Stimulated activated memory B cell treated with anti-CD40 and anti-IgM and Interleukin-4, amounts not matched to agents 10 μg/mL and 1 μg/mL and 100 μg/mL, for 72 hours (primary cell): Measurements from ENCODE around the gene HSF2BP.
"Not testable (repeated sequence)": the region's sequence is repeated elsewhere in the genome, so short reads cannot be mapped to it uniquely, and the experiment has no call there.

Source experiments
- ATAC-seq: fragments of 150-1000 bp; cut with Tn5 transposase; 2 replicates; pipeline ENCODE4 v1.10.0; 2021
- H3K27ac Mint-ChIP-seq: one replicate; pipeline ENCODE4 v1.8.0; 2022; ENCODE audit warnings: mild to moderate bottlenecking, mixed read lengths
- H3K27me3 Mint-ChIP-seq: one replicate; pipeline ENCODE4 v1.8.0; 2022; ENCODE audit warnings: mixed read lengths
- H3K36me3 Mint-ChIP-seq: one replicate; pipeline ENCODE4 v1.8.0; 2022; ENCODE audit warnings: mixed read lengths
- H3K4me1 Mint-ChIP-seq: one replicate; pipeline ENCODE4 v1.8.0; 2022; ENCODE audit warnings: mixed read lengths
- H3K4me3 Mint-ChIP-seq: one replicate; pipeline ENCODE4 v1.8.0; 2022; ENCODE audit warnings: mild to moderate bottlenecking, moderate library complexity, mixed read lengths
- H3K9me3 Mint-ChIP-seq: one replicate; pipeline ENCODE4 v1.8.0; 2022; ENCODE audit warnings: mixed read lengths

Gene HSF2BP

DNA sequence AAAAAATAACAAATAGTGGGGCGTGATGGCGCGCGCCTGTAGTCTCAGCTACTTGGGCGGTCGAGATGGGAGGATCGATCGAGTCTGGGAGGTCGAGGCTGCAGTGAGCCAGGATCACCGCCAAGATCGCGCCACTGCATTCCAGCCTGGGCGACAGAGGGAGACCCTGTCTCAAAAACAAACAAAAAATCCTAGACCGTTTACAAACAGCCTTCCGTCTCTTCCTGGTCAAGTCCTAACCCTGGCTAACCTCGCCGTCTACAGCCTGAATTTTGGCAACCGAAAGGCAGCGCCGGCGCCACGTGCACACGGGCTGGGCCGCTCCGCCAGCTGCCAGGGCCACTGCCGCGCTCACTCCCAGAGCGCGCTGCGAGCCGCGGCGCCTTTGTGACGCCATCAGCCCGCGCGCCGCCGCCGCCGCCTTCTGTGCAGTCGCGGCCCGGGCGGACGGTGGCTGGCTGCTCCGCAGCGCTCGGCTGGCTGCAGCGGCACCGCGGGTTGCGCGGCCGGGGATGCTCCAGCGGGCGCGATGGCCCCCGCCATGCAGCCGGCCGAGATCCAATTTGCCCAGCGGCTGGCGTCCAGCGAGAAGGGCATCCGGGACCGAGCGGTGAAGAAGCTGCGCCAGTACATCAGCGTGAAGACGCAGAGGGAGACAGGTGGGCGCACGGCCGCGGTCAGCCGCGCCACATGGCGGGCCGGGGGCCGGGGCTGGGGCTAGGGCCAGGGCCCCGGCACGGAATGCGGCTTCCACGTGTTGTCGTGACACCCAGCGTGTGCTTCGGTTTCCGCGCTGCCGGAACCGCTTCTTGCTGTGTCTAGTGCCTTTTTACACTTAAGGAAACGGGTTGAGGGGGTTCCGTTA is at the start of gene HSF2BP, which contains the start of gene RRP1B:
HSF2BP (minus strand) TSS at position 353 of the 865 bp plus-strand sequence. CDS start 1,392 bp downstream, outside the sequence.
RRP1B (plus strand) TSS at position 425 of the 865 bp plus-strand sequence; CDS start at position 530, 105 bp downstream.
- peaks cover 9% of the 10 kb centered on the region for H3K36me3 Mint-ChIP-seq
- no peaks in the 10 kb centered on the region for H3K9me3 Mint-ChIP-seq
- H3K27me3 Mint-ChIP-seq = no peaks in the 10 kb centered on the region
- ATAC-seq = peak; percentile 95
- peaks cover 24% of the 10 kb centered on the region for H3K4me1 Mint-ChIP-seq
- H3K27ac Mint-ChIP-seq = peak within 1 kb of the TSS; percentile 90
- peak within 1 kb of the TSS; percentile 89 for H3K4me3 Mint-ChIP-seq

DNA sequence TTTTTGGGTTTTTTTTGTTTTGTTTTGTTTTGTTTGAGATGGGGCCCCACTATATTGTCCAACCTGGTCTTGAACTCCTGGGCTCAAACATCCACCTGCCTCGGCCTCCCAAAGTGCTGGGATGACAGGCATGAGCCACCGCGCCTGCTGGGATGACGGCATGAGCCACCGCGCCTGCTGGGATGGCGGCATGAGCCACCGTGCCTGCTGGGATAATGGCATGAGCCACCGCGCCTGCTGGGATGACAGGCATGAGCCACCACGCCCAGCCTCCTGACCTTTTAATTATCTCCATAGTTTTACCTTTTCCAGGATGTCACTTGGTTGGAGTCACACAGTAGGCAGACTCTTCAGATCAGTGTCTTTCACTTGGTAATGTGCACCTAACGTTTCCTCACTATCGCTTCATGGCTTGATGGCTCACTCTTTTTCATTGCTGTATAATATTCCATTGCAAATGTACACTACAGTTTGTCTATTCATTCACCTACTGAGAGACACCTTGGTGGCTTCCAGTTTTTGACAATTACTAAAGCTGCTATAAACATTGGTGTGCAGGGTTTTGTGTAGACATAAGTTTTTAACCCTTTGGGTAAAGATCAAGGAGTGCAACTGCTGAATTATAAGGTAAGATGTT is 49.6 kb upstream of the HSF2BP start:
- Mint-ChIP-seq H3K4me1 (no peaks in the 10 kb centered on the region), H3K27me3 (peaks cover 32% of the 10 kb centered on the region), H3K4me3 (no peak overlapping the region), H3K27ac (no peak overlapping the region), H3K9me3 (no peaks in the 10 kb centered on the region), H3K36me3 (no peaks in the 10 kb centered on the region)
- ATAC-seq = no peak

DNA sequence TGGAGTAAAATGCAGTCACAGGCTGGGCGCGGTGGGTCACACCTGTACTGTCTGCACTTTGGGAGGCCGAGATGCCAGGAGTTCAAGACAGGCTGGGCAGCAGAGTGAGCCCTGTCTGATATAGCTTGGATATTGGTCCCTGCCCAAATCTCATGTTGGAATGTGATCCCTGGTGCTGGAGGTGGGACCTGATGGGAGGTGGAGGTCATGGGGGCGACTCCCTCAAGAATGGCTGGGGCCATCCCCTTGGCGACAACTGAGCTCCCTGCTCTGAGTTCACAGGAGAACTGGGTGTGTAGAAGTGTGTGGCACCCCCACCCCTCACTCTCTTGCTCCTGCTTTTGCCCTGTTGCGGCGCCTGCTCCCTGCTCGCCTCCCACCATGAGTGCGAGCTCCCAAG is 48.2 kb upstream of the HSF2BP start:
- H3K4me1 Mint-ChIP-seq = peaks cover 12% of the 10 kb centered on the region
- no peak for ATAC-seq
- no peak overlapping the region for H3K4me3 Mint-ChIP-seq
- no peaks in the 10 kb centered on the region for H3K9me3 Mint-ChIP-seq
- H3K27me3 Mint-ChIP-seq = peaks cover 39% of the 10 kb centered on the region
- H3K27ac Mint-ChIP-seq = no peak overlapping the region
- no peaks in the 10 kb centered on the region for H3K36me3 Mint-ChIP-seq

DNA sequence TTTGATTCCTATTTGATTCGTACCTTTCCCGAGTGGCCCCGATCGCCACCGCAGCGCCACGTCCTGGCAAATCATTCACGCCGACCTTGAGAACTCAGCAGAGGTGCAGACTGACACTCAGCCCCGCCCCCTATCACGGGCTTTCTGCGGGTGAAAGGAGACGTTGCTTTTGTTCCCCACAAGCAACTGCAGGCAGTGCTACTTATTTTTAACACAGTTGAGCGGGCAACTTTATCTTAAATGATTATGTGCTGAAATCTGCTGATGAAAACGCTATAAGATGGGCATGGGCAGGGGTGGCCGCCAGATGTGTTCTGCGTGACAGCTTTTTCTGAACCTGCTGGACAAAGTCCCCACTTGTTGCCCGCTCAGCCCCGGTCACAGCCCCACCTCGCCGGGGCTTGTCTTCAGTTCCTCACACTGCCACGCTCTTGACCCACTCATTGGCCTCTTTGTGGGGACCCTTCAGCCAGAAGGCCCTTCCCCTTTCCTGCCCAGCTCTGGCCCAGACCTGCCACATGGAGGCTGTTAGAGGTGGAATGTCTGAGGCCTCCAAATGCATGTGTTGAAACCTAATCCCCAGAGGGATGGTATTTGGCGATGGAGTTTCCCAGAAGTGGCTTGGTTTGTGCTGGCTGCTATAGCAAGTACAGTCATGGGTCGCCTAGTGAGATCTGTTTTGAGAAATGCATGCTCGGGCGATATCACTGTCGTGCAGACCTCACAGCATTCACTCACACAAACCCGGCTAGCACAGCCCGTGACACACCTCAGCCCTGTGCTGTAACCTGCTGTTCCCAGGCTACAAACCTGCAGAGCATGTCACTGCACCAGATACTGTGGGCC is 44.0 kb upstream of the HSF2BP start:
- H3K27me3 Mint-ChIP-seq = peaks cover 14% of the 10 kb centered on the region
- no peaks in the 10 kb centered on the region for H3K9me3 Mint-ChIP-seq
- H3K27ac Mint-ChIP-seq = peak overlapping the region; percentile 57
- peaks cover 12% of the 10 kb centered on the region for H3K4me1 Mint-ChIP-seq
- ATAC-seq = peak; percentile 55
- peak overlapping the region; percentile 58 for H3K4me3 Mint-ChIP-seq
- peaks cover under 1% of the 10 kb centered on the region for H3K36me3 Mint-ChIP-seq

DNA sequence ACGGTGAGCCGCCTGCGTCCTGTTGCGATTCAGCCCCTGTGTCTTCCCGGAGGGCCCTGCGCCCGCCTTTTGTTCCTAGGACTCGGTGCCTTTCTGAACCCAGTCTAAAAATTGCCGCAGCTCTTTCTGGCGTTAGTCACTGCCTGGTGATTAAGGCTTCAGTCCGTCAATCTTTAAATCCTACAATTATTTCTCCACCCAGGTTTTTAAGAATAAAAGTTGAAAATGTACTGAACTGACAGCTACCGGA is 43.4 kb upstream of the HSF2BP start:
- Mint-ChIP-seq H3K4me1 (peaks cover 12% of the 10 kb centered on the region), H3K4me3 (peak overlapping the region; percentile 58), H3K9me3 (no peaks in the 10 kb centered on the region), H3K27ac (peak overlapping the region; percentile 57), H3K27me3 (peaks cover 14% of the 10 kb centered on the region), H3K36me3 (peaks cover 6% of the 10 kb centered on the region)
- ATAC-seq = no peak

DNA sequence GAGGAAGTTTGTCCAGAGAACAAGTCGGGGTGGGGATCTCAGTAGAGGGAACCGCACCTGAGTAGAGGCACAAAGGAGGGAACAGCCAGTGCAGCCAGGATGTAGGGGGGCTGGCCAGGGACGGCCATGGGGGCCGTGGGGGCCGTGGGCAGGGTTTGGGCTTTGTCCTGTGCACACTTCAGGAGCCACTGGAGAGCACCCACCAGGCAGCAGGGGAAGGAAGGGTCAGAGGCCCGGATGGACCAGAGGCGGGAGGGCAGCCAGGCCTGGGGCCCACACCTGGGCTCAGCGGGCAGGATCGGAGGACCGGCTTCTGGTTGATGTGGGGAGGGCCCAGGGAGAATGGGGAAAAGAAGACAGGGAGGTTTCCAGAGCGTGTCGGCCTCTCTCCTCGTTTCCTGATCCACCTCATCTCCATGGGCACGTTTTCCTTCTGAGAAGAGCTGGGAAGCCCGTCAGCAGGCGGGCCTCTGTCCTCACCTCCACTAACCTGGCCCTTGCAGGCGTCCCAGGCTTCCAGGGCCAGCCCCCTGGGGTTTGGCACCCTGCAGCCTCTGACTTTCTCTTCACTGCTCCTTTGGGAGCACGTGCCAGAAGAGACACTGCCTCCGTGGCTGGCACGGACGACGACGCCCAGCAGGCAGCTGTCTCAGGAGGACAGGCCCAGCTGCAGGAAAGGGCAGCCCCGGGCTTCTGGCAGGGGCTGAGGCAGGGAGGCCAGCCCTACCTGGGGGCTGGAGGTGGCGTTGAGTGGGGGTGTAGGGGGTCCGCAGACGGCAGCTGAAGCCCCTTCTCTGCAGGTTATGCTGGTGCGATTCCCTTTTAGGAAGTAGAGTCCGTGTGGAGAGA is 42.9 kb upstream of the HSF2BP start:
- Mint-ChIP-seq H3K36me3 (peaks cover 9% of the 10 kb centered on the region), H3K27ac (no peak overlapping the region), H3K4me1 (peaks cover 12% of the 10 kb centered on the region), H3K27me3 (peaks cover 14% of the 10 kb centered on the region), H3K4me3 (no peak overlapping the region), H3K9me3 (no peaks in the 10 kb centered on the region)
- ATAC-seq = no peak

DNA sequence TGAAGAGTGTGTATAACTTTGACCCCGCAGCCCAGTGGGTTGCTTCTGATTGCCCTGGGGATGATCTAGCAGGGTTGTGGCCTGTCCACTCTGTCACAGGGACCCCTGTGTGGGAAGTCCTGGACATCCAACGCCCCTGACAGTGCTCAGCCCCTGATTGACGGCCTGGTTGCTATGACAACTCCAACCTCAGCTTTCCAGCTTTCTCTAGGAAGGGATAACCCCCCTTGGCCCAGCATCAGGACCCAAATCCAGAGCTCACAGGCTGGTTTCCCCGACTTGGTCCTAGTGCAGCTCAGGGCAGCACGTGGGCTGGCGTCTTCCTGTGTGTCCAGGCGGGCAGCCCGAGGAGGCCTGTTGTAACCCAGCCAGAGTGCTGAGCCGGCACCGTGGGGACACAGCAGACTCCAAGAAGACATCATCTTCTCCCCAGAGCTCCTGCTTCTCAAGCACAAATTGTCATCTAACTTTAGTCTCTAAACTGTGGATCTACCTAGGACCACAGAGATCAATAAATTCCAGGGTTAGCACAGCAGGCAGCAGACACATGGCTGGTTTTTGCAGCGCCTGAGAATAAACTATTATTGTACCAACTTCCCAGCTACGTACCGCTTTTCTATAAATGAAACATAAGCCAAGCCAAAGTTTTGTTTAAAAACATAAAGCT is 40.8 kb upstream of the HSF2BP start:
- Mint-ChIP-seq H3K4me1 (peaks cover 12% of the 10 kb centered on the region), H3K27me3 (peaks cover 14% of the 10 kb centered on the region), H3K9me3 (no peaks in the 10 kb centered on the region), H3K27ac (no peak overlapping the region), H3K36me3 (peaks cover 27% of the 10 kb centered on the region), H3K4me3 (no peak overlapping the region)
- ATAC-seq = no peak

DNA sequence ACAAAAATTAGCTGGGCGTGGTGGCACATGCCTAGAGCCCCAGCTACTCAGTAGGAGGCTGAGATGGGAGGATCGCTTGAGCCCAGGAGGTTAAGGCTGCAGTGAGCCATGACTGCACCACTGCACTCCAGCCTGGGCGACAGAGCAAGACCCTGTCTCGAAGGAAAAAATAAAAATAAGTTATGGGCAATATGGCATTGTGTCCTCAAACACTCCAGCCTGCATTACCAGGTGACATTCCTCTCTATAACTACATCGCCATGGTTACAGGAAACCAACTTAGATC is 40.1 kb upstream of the HSF2BP start:
- H3K4me3 Mint-ChIP-seq, H3K27ac Mint-ChIP-seq, H3K9me3 Mint-ChIP-seq, ATAC-seq: not testable (repeated sequence)
- peaks cover 14% of the 10 kb centered on the region for H3K27me3 Mint-ChIP-seq
- peaks cover 12% of the 10 kb centered on the region for H3K4me1 Mint-ChIP-seq
- H3K36me3 Mint-ChIP-seq = peaks cover 27% of the 10 kb centered on the region

DNA sequence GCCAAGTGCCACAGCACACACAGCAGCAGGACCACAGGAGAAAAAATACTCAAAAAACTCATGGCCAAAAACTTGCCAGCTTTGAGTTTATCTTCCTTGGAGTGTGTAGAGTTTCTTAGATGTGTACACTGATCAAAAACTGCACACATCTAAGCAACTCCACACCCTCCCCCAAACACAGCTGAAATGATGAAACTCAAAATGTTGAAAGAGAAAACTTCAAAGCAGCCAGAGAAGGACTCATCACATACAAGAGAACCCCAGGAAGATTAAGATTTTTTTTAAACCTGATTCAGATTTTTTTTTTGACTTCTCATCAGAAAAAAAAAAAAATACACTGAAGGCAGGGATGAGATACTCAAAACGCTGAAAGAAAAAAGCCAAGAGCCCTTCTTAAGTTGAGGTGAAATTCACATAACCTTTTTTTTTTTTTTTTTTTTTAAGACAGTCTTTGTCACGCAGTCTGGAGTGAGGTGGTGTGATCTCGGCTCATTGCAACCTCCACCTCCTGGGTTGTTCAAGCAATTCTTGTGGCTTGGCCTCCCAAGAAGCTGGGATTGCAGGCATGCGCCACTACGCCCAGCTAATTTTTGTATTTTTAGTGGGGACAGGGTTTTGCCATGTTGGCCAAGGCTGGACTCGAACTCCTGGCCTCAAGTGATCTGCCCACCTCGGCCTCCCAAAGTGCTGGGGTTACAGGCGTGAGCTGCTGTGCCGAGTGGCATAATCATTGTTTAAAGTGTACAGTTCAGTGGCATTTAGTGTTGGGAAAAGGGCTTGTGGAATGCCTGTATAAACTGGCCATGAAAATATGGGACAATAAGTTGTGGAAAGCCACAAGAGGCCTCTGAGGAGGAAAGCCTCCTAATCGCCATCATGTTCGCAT is 38.7 kb upstream of the HSF2BP start:
- Mint-ChIP-seq H3K27ac (no peak overlapping the region), H3K4me3 (no peak overlapping the region), H3K9me3 (no peaks in the 10 kb centered on the region), H3K36me3 (peaks cover 40% of the 10 kb centered on the region), H3K4me1 (peaks cover 5% of the 10 kb centered on the region), H3K27me3 (peaks cover 6% of the 10 kb centered on the region)
- ATAC-seq = no peak

DNA sequence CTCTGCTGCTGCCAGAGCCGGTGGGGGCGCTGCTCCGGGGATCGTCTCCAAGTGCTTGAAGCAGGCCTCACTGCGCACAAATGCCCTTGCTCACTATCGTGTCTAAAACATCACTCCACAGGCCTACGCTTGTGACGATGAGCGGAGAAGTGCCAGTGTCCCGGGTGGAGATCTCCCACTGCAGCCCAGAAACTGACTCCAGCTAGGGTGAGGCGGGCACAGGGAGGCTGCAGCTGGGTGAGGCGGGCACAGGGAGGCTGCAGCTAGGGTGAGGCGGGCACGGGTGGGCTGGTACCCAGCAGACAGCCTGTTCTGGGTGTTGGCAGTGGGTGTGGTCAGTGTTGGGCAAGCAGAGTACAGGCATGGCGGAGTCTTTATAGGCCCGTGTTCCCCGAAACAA is 36.9 kb upstream of the HSF2BP start:
- Mint-ChIP-seq H3K36me3 (peaks cover 40% of the 10 kb centered on the region), H3K27ac (no peak overlapping the region), H3K4me3 (no peak overlapping the region), H3K27me3 (no peaks in the 10 kb centered on the region), H3K4me1 (no peaks in the 10 kb centered on the region), H3K9me3 (no peaks in the 10 kb centered on the region)
- no peak for ATAC-seq

DNA sequence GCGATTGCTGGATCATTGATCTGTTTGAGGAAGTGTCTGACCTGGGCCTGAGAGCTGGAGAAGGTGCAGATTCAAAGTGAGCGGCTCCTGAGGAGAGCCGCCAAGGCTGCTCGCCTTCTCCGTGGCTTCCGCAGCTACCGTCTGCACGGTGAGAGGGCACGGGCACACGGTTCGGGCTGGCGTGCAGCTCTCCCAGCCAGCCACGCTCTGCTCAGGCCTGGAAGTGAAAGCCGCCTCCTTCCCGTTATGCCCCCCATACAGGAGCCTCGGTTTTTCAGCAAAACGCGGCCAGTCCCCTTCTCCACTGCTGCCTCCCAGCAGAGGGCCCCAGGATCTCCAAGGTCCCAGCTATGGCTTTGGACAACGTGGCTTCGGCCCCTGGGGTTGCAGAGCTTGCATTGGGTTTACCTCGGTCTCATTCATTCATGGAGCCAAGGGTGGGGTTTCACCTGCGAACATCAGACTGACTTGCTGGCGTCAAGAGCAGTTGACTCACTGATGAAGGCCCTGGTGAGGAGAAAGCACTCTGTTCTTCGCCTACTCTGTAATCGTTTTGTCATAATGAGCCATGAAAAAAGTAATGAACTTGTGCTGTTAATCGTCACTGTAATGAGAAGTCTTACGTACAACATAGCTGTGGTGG is 35.3 kb upstream of the HSF2BP start:
- ATAC-seq = no peak
- no peak overlapping the region for H3K4me3 Mint-ChIP-seq
- H3K4me1 Mint-ChIP-seq = no peaks in the 10 kb centered on the region
- no peaks in the 10 kb centered on the region for H3K27me3 Mint-ChIP-seq
- no peaks in the 10 kb centered on the region for H3K9me3 Mint-ChIP-seq
- peaks cover 53% of the 10 kb centered on the region for H3K36me3 Mint-ChIP-seq
- no peak overlapping the region for H3K27ac Mint-ChIP-seq

DNA sequence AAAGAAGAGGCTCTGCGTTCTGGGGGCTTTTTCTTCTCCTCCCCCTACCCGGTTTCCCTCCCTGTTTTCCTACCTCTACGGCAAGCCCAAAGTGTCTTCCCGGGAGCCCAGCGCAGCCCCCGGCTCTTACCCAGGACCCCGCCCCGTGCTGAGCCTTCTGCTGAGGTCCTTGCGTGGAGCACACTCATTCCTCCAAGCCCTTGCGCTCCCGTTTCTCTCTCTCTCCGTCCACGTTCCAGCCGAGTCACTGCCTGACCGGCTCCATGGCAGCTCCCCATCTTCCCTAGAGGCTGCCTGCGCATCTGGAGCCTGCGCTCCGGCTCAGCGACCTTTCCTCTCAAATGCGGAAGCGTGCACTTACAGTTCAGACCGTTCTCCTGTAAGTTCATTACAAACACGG is 34.7 kb upstream of the HSF2BP start:
- H3K4me1 Mint-ChIP-seq = no peaks in the 10 kb centered on the region
- no peak for ATAC-seq
- H3K27ac Mint-ChIP-seq = no peak overlapping the region
- H3K36me3 Mint-ChIP-seq = peaks cover 53% of the 10 kb centered on the region
- no peaks in the 10 kb centered on the region for H3K9me3 Mint-ChIP-seq
- H3K27me3 Mint-ChIP-seq = no peaks in the 10 kb centered on the region
- H3K4me3 Mint-ChIP-seq = no peak overlapping the region

DNA sequence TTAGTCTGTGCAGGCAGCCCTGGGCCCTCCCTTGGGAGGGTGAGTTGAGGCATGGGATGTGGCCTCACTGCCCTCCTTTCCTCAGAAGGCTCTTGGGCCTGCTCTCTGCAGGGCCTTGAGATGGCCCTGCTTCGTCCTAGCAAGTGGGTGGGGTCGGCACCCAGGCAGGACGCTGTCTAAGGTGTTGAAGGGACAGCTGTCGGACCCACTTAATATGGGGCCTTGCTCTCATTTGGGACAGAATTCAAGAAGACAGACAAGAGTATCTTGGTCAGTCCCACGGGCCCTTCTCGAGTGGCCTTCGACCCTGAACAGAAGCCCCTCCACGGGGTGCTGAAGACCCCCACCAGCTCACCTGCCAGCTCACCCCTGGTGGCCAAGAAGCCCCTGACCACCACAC is 33.7 kb upstream of the HSF2BP start:
- H3K4me3 Mint-ChIP-seq = no peak overlapping the region
- no peak overlapping the region for H3K27ac Mint-ChIP-seq
- no peak for ATAC-seq
- no peaks in the 10 kb centered on the region for H3K9me3 Mint-ChIP-seq
- peaks cover 57% of the 10 kb centered on the region for H3K36me3 Mint-ChIP-seq
- H3K4me1 Mint-ChIP-seq = peaks cover 9% of the 10 kb centered on the region
- no peaks in the 10 kb centered on the region for H3K27me3 Mint-ChIP-seq
